Loucy (cell line): ENCODE results near the gene SLC35B2.

Source experiments
- H2AFZ ChIP-seq: fragments of 200-600 bp; sonication (generic); 2 replicates; pipeline ENCODE4 v1.6.0; 2016; ENCODE audit warnings: antibody characterized with exemption, mild to moderate bottlenecking, low read length, moderate library complexity
- H3F3A ChIP-seq: fragments of 200-600 bp; 2 replicates; pipeline ENCODE4 v1.6.0; 2016; ENCODE audit warnings: antibody characterized with exemption, low read depth, mild to moderate bottlenecking
- H3K27me3 ChIP-seq: fragments of 200-600 bp; sonication (generic); 2 replicates; pipeline ENCODE4 v1.6.1; 2014; ENCODE audit warnings: low read length, mild to moderate bottlenecking; ENCODE audit not compliant: insufficient read depth, poor library complexity, severe bottlenecking
- H3K36me3 ChIP-seq: fragments of 200-600 bp; sonication (generic); 2 replicates; pipeline ENCODE4 v1.6.1; 2016; ENCODE audit warnings: low read length; ENCODE audit not compliant: insufficient read depth
- H3K4me1 ChIP-seq: fragments of 200-600 bp; sonication (generic); 2 replicates; pipeline ENCODE4 v1.5.1; 2014; ENCODE audit warnings: low read length, mild to moderate bottlenecking; ENCODE audit not compliant: insufficient read depth, poor library complexity, severe bottlenecking
- H3K4me2 ChIP-seq: fragments of 200-600 bp; sonication (generic); 2 replicates; pipeline ENCODE4 v1.6.0; 2014; ENCODE audit warnings: antibody characterized with exemption, low read length, low read depth, mild to moderate bottlenecking; ENCODE audit not compliant: poor library complexity, severe bottlenecking
- H3K4me3 ChIP-seq: fragments of 200-600 bp; sonication (generic); 2 replicates; pipeline ENCODE4 v1.5.1; 2014; ENCODE audit warnings: low read length, mild to moderate bottlenecking, mixed read lengths; ENCODE audit not compliant: poor library complexity, severe bottlenecking
- H3K79me2 ChIP-seq: fragments of 200-600 bp; sonication (generic); 2 replicates; pipeline ENCODE4 v1.6.1; 2014; ENCODE audit warnings: low read length; ENCODE audit not compliant: insufficient read depth
- H3K9ac ChIP-seq: fragments of 200-600 bp; sonication (generic); 2 replicates; pipeline ENCODE4 v1.6.0; 2014; ENCODE audit warnings: mild to moderate bottlenecking, low read depth, low read length, moderate library complexity; ENCODE audit not compliant: poor library complexity, severe bottlenecking
- H3K9me2 ChIP-seq: fragments of 200-600 bp; sonication (generic); replicated peaks from 2 replicates; pipeline ENCODE4 v1.6.1; 2016; ENCODE audit warnings: low read depth, low read length, mixed read lengths
- H3K9me3 ChIP-seq: fragments of 200-600 bp; sonication (generic); 2 replicates; pipeline ENCODE4 v1.6.1; 2014; ENCODE audit warnings: mild to moderate bottlenecking, antibody characterized with exemption, low read length, low read depth; ENCODE audit not compliant: insufficient read depth
- H4K20me1 ChIP-seq: fragments of 200-600 bp; sonication (generic); 2 replicates; pipeline ENCODE4 v1.6.0; 2014; ENCODE audit warnings: antibody characterized with exemption, low read length, mild to moderate bottlenecking; ENCODE audit not compliant: insufficient read depth, poor library complexity, severe bottlenecking
- CTCF ChIP-seq: fragments of 200-600 bp; sonication (generic); conservative IDR thresholded peaks from 2 replicates; pipeline ENCODE4 v1.5.1; 2014; ENCODE audit warnings: mild to moderate bottlenecking, antibody characterized with exemption, low read length
- EZH2phosphoT487 ChIP-seq: fragments of 200-600 bp; IDR thresholded peaks from 2 replicates; pipeline ENCODE4 v1.6.1; 2018; ENCODE audit warnings: antibody characterized with exemption, mild to moderate bottlenecking, moderate library complexity, borderline replicate concordance

SLC35B2 gene

GRCh38 chr6:44228433-44228832 is 28.9 kb downstream of the SLC35B2 start:
- H4K20me1 ChIP-seq = no peaks in the 10 kb centered on the region
- no peaks in the 10 kb centered on the region for H3K9me2 ChIP-seq
- H3K27me3 ChIP-seq = no peaks in the 10 kb centered on the region
- no peak overlapping the region for H3K4me3 ChIP-seq
- TF ChIP-seq CTCF (no peak), EZH2phosphoT487 (no peak)
- H3K9me3 ChIP-seq = no peaks in the 10 kb centered on the region
- H3K4me1 ChIP-seq = peaks cover 25% of the 10 kb centered on the region
- no peak overlapping the region for H2AFZ ChIP-seq
- no peak overlapping the region for H3K4me2 ChIP-seq
- H3F3A ChIP-seq = no peaks in the 10 kb centered on the region
- H3K79me2 ChIP-seq = peaks cover 34% of the 10 kb centered on the region
- no peak overlapping the region for H3K9ac ChIP-seq
- H3K36me3 ChIP-seq = peaks cover 5% of the 10 kb centered on the region; the same call in 1 of the 2 replicates

- Histone ChIP-seq H3K36me3 (peaks cover 5% of the 10 kb centered on the region; the same call in 1 of the 2 replicates), H3K9ac (no peak overlapping the region), H3K27me3 (no peaks in the 10 kb centered on the region), H2AFZ (no peak overlapping the region), H3F3A (no peaks in the 10 kb centered on the region), H3K79me2 (peaks cover 34% of the 10 kb centered on the region), H3K9me3 (no peaks in the 10 kb centered on the region), H3K4me2 (no peak overlapping the region), H3K4me1 (peaks cover 26% of the 10 kb centered on the region), H3K4me3 (no peak overlapping the region), H3K9me2 (no peaks in the 10 kb centered on the region), H4K20me1 (no peaks in the 10 kb centered on the region)
- TF ChIP-seq EZH2phosphoT487 = no peak
- no peak for TF ChIP-seq CTCF
Measured at GRCh38 chr6:44228031-44228430, 29.3 kb downstream of the SLC35B2 start.

DNA sequence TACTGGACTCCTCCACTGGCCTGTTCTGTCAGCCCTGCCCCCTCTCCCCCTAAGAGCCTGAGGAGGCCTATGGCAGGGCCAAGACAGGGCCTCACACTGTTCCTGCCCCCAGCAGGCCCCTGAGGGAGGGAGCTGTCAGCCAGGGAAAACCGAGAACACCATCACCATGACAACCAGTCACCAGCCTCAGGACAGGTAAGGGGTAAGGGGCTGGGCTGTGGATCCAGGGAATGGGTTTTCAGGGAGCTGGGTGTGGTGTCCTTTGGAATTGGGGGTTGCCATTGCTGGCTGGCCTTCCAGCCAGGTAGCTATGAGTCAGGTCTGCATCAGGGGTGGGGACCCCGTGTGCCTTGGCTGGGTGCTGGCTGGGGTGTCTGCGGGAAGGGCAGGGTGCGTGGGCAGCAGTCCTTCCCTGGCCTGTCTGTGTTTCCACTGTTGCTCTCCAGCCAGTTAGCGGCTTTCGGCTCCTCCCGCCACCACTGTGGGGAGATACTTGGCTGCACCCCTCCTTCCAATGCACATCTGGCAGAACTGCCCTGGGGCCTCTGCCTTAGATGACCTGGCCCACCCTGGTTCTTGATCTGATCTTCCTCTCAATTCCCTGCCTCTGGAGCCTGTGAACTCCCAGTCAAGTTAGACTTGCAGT is 30.1 kb downstream of the SLC35B2 start:
- H3K4me3 ChIP-seq = no peak overlapping the region
- H3K36me3 ChIP-seq = peaks cover 5% of the 10 kb centered on the region; the same call in 1 of the 2 replicates
- H3K27me3 ChIP-seq = no peaks in the 10 kb centered on the region
- H4K20me1 ChIP-seq = no peaks in the 10 kb centered on the region
- peak overlapping the region; percentile 10 for H3K9ac ChIP-seq
- H3K4me2 ChIP-seq = no peak overlapping the region
- TF ChIP-seq EZH2phosphoT487 = no peak
- no peak for TF ChIP-seq CTCF
- peaks cover 33% of the 10 kb centered on the region for H3K4me1 ChIP-seq
- H2AFZ ChIP-seq = no peak overlapping the region
- peaks cover 34% of the 10 kb centered on the region for H3K79me2 ChIP-seq
- 0 out of 2 replicates have a peak, but pooled peaks cover 2% of the 10 kb centered on the region for H3F3A ChIP-seq
- H3K9me3 ChIP-seq = no peaks in the 10 kb centered on the region
- H3K9me2 ChIP-seq = no peaks in the 10 kb centered on the region
